Tibial nerve (tissue), 4 donors: ENCODE data around the gene GAK.

Experiments
- CTCF ChIP-seq, 5 experiments: fragments of 200-600 bp in 3 of 5; fragments of 450-650 bp in 2 of 5; sonication (generic) in 3 of 5; IDR thresholded peaks; one replicate each; pipeline ENCODE4 v1.5.1; 2016 to 2019; ENCODE audit warnings: antibody characterized with exemption in 5 of 5, mild to moderate bottlenecking in 3 of 5, moderate library complexity in 2 of 5
- EP300 ChIP-seq, 2 donors: sonication (generic); formaldehyde crosslinking; IDR thresholded peaks; one replicate each; pipeline ENCODE4 v1.6.1; 2017; ENCODE audit warnings: antibody characterized with exemption in 2 of 2, mild to moderate bottlenecking in 1 of 2
- POLR2A ChIP-seq, 2 donors: fragments of 450-650 bp; IDR thresholded peaks; one replicate each; pipeline ENCODE4 v1.6.1; 2017; ENCODE audit warnings: antibody characterized with exemption in 2 of 2, mild to moderate bottlenecking in 2 of 2, moderate library complexity in 2 of 2

GRCh38 chr4:820230-821172, 111.6 kb downstream of the GAK start:
- TF ChIP-seq CTCF (IDR thresholded peaks at IDR 0.05): no peak
- TF ChIP-seq EP300 (IDR thresholded peaks at IDR 0.05): no peak
- no peak for TF ChIP-seq POLR2A (IDR thresholded peaks at IDR 0.05)
